ENCODE results near the gene SLX4IP.

SLX4IP gene

GRCh38 chr20:10658051-10658823, 223.1 kb downstream of the SLX4IP start:
- H2AFZ ChIP-seq (ENCODE audit: low read depth) = no peak overlapping the region
- no peaks in the 10 kb centered on the region for H3K36me3 ChIP-seq (ENCODE audit: insufficient read depth)
- no peak overlapping the region for H3K4me3 ChIP-seq (IDR thresholded peaks at IDR 0.05; ENCODE audit: insufficient read depth, low read depth, low read length)
- no peaks in the 10 kb centered on the region for H3K27me3 ChIP-seq (ENCODE audit: insufficient read depth, low read depth)
- H3K9ac ChIP-seq = no peak overlapping the region
- H3K4me1 ChIP-seq (ENCODE audit: low read depth, poor library complexity, severe bottlenecking) = no peaks in the 10 kb centered on the region
- no peaks in the 10 kb centered on the region for H4K20me1 ChIP-seq (ENCODE audit: insufficient read depth)
- H3K79me2 ChIP-seq (ENCODE audit: insufficient read depth, low read depth) = no peaks in the 10 kb centered on the region
- no peak overlapping the region for H3K4me2 ChIP-seq
- TF ChIP-seq CTCF (conservative IDR thresholded peaks at IDR 0.05; ENCODE audit: low read depth, low read length) = no peak
- no peak overlapping the region for H3K27ac ChIP-seq

GRCh38 chr20:10658876-10659632, 223.9 kb downstream of the SLX4IP start:
- H3K27me3 ChIP-seq (ENCODE audit: insufficient read depth, low read depth) = no peaks in the 10 kb centered on the region

GRCh38 chr20:10659651-10660601, 224.8 kb downstream of the SLX4IP start:
- Histone ChIP-seq H3K36me3 (ENCODE audit: insufficient read depth) (no peaks in the 10 kb centered on the region), H3K79me2 (ENCODE audit: insufficient read depth, low read depth) (no peaks in the 10 kb centered on the region), H3K4me2 (no peak overlapping the region), H3K4me3 (IDR thresholded peaks at IDR 0.05; ENCODE audit: insufficient read depth, low read depth, low read length) (no peak overlapping the region), H3K4me1 (ENCODE audit: low read depth, poor library complexity, severe bottlenecking) (no peaks in the 10 kb centered on the region), H4K20me1 (ENCODE audit: insufficient read depth) (no peaks in the 10 kb centered on the region), H3K27me3 (ENCODE audit: insufficient read depth, low read depth) (no peaks in the 10 kb centered on the region), H3K9ac (no peak overlapping the region), H3K27ac (no peak overlapping the region), H2AFZ (ENCODE audit: low read depth) (no peak overlapping the region)
- no peak for TF ChIP-seq CTCF (conservative IDR thresholded peaks at IDR 0.05; ENCODE audit: low read depth, low read length)

More at GRCh38 chr20:10658876-10659632, 223.9 kb downstream of the SLX4IP start:
- Histone ChIP-seq H2AFZ (ENCODE audit: low read depth) (no peak overlapping the region), H3K27ac (no peak overlapping the region), H3K36me3 (ENCODE audit: insufficient read depth) (no peaks in the 10 kb centered on the region), H3K4me1 (ENCODE audit: low read depth, poor library complexity, severe bottlenecking) (no peaks in the 10 kb centered on the region), H4K20me1 (ENCODE audit: insufficient read depth) (no peaks in the 10 kb centered on the region), H3K4me3 (IDR thresholded peaks at IDR 0.05; ENCODE audit: insufficient read depth, low read depth, low read length) (no peak overlapping the region), H3K4me2 (no peak overlapping the region), H3K79me2 (ENCODE audit: insufficient read depth, low read depth) (no peaks in the 10 kb centered on the region), H3K9ac (no peak overlapping the region)
- TF ChIP-seq CTCF (conservative IDR thresholded peaks at IDR 0.05; ENCODE audit: low read depth, low read length) = no peak

- no peak overlapping the region for H3K9ac ChIP-seq
Observed at GRCh38 chr20:10660661-10661060, 225.6 kb downstream of the SLX4IP start.

More at GRCh38 chr20:10660661-10661060, 225.6 kb downstream of the SLX4IP start:
- TF ChIP-seq CTCF (conservative IDR thresholded peaks at IDR 0.05; ENCODE audit: low read depth, low read length) = no peak
- Histone ChIP-seq H3K4me3 (IDR thresholded peaks at IDR 0.05; ENCODE audit: insufficient read depth, low read depth, low read length) (no peak overlapping the region), H3K79me2 (ENCODE audit: insufficient read depth, low read depth) (no peaks in the 10 kb centered on the region), H2AFZ (ENCODE audit: low read depth) (no peak overlapping the region), H3K4me1 (ENCODE audit: low read depth, poor library complexity, severe bottlenecking) (no peaks in the 10 kb centered on the region), H3K36me3 (ENCODE audit: insufficient read depth) (no peaks in the 10 kb centered on the region), H4K20me1 (ENCODE audit: insufficient read depth) (no peaks in the 10 kb centered on the region), H3K27me3 (ENCODE audit: insufficient read depth, low read depth) (no peaks in the 10 kb centered on the region), H3K27ac (no peak overlapping the region), H3K4me2 (no peak overlapping the region)

All from KMS-11 (cell line).